LoVo (cell line): ENCODE measurements around the gene LRG1.

Source experiments
- DNase-seq: peaks from one replicate; pipeline ENCODE4 v3.0.0-alpha.2; 2016; ENCODE audit warnings: low spot score

Gene LRG1

DNA sequence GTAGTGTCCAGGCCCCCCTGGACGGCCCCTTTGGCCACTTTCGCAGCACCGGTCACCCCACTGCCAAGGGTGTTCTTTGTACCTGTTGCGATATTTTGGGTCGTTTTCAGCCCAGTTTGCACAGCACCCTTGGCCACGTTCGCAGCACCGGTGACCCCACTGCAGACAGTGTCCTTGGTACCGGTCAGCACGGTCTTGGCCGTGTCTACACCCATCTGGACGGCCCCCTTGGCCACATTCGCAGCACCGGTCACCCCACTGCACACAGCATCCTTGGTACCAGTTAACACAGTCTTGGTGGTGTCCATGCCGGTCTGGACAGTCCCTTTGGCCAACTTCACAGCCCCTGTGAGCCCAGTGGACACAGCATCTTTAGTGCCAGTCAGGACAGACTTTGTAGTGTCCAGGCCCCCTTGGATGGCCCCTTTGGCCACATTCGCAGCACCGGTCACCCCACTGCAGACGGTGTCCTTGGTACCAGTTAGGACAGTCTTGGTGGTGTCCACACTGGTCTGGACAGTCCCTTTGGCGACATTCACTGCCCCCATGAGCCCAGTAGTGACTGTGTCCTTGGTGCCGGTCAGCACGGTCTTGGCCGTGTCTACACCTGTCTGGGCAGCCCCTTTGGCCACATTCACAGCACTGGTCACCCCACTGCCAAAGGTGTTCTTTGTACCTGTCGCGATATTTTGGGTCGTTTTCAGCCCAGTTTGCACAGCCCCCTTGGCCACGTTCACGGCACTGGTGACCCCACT is 28.4 kb downstream of the LRG1 start:
- DNase-seq: no peak

DNA sequence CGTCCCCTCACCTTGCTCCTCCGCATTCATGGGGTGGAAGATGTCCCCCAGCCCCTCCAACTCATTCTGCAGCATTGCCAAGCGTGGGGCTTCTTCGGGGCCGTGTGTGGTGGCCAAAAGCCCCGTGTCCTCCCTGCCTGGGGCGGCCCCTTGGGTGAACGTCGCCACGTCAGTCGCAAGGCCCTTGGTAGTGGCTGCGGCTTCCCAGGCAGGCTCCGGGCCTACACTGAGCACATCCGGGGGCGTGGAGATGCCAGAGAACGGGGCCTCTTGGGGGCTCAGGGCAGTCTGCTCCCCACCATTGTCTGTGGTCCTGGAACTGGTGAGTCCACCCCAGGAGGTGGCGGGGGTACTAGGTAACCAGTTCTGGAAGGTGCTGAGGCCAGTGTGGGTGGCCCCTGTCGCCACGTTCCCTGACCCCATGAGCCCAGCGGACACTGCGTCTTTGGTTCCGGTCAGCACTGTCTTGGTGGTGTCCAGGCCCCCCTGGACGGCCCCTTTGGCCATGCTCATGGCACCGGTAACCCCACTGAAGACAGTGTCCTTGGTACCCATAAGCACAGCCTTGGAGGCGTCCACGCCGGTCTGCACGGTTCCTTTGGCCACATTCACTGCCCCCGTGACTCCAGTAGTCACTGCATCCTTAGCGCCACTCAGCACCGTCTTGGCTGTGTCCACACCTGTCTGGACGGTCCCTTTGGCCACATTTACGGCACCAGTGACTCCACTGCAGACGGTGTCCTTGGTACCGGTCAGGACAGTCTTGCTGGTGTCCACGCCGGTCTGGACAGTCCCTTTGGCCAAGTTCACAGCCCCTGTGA is 29.2 kb downstream of the LRG1 start:
- DNase-seq: no peak

DNA sequence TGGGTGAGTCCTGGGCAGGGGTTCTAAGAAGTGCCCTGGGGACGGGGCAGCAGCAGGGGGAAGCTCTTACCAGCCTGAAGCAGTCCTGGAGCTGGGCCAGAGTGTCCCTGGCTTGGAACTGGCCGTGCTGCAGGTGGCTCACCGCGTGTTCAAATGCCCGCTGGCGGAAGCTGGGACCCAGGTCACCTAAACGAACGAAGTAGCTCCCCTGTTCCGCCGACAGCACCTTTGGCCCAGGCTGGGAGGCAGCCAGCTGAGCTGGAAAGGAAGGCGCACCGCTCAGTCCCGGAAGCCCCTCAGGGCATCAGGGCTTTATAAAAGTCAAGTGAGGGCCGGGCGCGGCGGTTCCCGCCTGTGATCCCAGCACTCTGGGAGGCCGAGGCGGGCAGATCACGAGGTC is 31.1 kb downstream of the LRG1 start:
- no peak for DNase-seq

DNA sequence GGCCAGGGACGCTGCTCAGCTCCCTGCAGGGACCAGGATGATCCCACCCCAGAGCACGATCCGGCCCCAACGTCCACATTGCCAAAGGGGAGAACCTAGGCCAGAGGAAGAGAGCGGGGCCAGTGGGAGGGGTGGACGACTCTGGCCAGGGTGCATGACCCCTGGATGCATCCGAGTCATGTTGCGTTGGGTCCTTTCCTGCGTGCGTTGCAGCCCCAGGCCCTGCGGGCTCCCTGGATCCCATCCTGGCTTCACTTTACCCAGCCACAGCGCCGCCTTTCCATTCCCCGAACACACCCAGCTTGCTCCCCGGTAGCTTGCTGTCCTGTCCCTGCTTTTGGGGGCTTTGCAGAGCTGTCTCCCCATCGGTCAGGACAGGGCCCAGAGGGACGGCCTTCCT is 32.0 kb downstream of the LRG1 start:
- no peak for DNase-seq

DNA sequence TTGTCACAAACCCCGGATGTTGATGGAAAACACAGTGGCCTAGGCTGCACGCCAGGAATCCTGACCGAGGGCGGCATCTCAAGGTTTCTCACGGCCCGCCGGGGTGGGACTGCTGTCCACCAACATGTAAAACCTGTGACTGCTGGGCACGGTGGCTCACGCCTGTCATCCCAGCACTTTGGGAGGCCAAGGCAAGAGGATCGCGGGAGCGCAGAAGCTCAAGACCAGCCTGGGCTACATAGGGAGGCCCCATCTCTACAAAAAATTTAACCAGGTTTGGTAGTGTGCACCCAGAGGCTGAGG is 32.7 kb downstream of the LRG1 start:
- no peak for DNase-seq

DNA sequence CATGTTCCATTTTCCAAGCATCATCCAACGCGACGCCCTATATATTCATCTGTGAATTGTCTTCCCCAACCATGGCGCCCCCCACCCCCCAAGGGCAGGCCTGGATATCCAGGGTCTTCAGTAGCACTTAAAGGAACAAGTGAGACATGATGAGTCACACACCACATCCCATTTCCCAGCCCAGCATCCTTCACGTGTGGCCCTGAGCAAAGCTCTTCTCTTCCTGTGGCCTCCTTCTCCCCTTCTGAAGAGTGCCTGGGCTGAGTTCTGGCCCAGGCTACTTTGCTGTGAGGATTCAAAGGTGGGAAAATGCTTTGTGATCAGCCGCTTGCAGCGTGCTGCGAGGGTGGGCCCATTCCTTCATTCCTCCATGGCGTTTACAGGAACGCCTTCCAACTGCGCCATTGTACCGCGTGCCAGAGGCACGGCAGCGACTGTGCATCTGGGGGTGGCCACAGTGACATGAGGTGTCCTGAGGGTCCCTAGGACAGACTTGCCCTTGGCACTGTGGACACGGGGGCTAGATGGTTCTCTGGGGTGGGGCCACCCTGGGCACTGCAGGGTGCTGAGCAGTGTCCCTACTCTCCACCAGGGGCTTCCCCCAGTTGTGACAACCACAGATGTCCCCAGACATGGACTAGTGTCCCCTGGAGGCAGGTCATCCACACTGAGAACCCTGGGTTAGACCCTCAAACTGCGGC is 33.2 kb downstream of the LRG1 start:
- DNase-seq: no peak

DNA sequence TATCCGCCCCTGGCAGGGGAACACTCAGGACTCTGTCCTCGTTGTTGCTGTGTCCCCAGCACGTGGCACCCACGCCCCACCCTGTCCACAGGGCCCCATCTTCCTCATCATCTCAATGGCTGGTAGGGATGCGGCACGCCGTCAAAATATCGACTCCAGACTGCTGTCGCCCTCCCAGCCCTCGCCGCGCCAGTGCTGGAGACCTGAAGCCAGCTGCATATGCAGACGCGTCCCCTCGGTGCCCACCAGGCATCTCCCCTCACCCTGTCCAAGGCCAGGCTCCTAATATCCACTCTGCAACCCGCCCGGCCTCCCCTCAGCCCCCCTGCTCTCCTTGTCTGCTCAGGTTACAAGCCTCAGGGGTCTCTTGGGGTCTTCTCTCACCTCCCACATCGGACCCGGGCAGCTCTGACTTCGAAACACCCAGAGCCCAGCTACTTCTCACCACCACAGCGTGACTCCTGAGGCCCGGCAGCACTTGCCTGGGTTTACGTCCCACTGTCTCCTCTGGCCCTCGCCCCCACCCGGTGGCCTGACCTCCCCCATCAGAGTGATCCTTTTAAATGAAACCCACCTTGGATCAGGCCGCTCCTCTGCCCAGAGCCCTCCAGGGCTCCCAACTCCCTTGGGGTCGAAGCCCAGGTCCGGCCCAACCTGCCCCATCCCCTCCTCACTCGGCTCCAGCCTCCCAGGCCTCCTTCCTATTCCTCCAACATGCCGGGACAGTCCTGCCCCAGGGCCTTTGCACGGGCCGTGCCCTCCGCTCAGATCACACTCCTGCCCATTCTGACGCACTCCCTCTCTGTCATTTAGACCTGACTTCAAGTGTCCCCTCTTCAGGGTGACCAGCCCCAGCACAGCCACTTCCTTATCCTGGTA is 34.0 kb downstream of the LRG1 start:
- DNase-seq: no peak

DNA sequence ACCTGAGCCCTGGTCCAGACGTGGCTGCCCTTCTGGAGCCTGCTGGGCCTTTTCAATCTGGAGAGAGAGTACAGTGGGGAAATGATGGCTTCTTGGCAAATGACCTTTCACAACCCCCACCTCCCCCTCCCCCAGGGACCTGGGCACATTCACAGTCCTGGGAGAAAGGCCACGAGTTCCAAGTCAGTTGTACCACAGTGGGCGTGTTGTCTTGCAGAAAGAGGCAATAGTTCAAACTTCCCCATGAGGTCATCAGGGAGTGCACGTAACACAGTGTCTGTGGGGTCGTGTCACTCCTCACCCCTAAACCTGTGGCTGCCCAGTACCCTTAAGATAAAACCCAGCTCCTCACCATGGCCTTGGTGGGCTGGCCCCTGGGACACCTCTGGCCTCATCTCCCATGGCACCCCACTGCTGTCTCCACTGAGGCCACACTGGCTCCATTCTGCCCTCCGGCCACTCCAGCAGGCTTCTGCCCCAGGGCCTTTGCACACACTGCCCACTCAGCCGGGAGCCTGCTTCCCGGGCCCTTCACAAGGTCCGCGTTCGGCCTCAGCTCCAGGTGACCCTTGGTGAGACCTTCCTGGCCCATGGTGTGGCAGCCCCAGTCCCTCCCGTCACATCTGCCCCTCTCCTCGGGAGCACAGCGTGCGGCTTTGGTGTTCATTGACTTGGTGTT is 34.8 kb downstream of the LRG1 start:
- no peak for DNase-seq

DNA sequence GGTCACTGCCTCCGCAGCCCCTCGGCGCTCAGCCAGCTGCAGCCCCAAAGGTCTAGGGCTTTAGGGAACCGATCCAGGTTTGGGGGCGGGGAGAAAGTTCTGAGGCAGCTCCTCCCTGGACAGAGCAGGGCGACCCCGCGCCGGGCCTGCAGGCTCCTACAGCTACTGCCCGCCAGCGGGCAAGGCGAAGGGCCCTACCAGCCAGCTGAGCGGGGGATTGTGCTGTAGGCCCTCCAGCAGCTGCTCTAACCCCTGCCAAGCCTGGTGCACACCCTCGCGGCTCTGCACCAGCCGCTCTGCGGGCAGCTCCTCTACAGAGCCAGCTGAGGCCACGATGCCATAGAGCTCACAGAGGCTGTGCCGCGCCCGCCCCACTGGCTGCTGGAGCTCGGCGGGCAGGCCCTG is 35.5 kb downstream of the LRG1 start:
- DNase-seq: no peak

DNA sequence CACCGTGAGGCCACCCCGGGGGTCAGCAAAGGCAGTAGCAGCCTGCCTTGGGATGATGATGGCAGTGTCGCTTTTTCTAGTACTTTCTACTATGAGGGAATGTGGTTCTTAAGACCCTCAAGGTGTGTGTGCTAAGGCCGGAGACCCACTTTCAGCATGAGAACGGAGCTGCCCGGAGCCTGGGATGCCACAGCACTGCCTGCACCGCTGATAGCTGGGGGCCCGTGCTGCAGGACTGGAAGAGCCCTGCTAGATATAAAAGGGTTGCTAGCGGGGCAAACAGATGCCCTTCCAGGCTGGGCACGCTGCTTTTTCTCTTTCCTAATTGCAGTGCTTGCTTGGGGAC is 36.0 kb downstream of the LRG1 start:
- DNase-seq: no peak

DNA sequence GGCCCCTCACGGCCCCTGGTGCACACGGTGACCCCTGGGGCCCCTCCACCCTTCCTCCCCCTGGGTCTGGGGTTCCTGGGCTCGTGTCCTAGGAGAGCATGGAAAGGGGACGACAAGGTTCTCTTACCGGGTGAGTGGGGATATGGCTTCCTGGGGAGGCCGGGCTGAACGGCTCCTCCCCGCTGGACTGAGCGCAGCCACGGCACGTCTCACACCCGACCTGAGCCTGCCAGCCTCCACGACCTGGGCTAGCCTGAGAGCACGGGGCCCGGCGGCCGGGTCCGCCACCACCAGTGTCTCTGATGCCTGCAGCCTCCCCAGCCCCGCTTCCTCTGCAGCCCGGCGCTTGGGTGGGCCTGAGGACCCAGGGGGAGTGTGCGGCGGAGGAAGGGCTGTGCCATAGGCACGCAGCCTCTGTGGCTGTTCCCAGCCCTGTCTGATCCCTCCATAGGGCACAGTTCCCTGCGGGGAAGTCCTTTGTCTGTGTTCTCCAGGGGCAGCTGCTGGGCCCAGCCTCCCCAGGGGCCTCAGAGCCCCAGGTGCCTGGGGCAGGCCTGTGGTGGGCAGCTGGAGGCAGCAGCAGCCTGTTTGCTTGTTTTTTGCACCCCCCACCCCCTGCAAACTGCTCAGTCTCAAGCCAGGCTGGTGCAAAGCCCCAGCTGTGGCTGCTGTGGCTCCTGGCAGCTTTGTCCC is 36.6 kb downstream of the LRG1 start:
- DNase-seq: no peak

DNA sequence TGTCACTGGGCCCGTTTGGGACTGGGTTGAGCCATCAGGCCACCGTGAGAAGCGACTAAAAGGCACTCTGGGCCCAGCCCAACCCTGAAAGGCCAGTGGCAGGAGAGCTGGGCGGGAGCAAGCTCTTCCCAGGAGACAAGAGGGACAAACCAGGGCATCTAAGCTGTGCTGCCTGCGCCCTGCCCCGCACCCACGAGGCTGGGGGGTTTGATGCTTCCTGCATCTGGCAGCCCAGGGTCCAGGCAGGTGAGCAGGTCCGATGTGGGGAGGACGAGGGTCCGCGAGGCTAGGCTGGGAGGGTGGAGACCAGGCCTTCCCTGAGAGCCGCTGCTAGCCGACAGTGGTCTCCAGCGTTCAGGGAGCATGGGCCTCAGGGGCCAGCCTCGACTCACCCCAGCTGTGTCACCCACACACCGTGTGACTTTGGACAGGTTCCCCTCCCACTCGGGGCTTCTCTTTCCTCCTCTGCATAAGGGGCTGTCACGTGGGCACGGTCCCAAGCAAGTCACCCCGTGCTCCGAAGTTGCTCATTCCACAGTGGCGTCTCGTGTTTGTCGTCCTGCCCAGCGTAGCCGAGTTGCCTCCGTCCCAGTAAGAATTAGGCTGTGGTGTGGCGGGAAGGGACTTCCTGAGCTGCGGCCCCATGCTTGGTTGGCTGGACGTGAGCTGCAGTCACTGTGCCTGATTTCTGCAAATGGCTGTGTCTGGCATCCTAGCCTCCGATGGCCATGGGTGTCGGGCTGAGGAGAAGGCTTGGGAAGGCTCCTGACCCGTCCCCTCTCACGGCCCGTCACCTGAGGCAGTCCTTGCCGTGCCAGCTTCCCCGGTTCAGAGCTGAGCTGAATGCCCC is 37.3 kb downstream of the LRG1 start:
- DNase-seq: no peak

DNA sequence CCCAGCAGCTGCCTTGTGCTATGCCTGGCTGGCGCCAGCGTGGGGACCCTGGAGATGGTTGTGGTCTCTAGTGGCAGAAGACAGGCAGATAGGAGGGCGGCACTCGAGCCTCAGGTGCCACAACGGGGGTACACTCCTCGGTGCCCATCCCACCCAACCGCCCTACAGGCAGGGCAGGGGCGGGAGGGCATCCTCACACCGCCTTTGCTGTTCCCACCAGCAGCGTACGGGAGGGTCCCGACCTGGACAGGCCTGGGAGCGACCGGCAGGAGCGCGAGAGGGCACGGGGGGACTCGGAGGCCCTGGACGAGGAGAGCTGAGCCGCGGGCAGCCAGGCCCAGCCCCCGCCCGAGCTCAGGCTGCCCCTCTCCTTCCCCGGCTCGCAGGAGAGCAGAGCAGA is 38.1 kb downstream of the LRG1 start:
- DNase-seq: no peak

DNA sequence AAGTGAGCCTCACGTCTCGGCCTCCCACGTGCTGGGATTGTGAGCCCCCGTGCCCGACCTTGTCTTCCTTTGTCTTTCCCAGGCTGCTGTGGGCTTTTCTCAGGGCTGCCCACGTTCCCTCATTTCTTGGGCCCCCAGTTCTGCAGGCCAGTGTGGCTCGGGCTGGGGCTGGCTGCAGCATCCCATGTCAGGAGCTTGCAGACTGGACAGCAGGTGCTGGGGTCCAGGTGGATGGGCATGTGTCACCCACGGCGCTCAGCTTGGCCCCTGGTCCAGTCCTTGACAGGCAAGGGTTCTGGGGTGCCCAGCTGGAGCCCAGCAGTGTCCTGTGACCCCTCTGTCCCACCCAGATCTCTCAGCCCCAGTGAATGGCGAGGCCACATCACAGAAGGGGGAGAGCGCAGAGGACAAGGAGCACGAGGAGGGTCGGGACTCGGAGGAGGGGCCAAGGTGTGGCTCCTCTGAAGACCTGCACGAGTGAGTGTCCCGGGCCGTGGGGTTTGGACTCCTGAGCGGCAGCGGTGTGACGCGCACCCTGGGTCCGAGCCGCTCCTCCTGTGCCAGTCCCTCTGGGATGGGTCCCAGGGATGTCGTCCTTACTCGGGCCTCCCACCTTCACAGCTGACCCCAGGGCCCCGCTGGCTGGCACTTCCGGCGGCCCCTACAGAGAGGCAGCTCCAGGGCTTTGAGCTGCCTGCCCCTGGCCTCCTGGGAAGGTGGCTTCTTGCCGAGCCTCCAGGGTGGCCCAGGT is 38.8 kb downstream of the LRG1 start:
- DNase-seq: no peak

DNA sequence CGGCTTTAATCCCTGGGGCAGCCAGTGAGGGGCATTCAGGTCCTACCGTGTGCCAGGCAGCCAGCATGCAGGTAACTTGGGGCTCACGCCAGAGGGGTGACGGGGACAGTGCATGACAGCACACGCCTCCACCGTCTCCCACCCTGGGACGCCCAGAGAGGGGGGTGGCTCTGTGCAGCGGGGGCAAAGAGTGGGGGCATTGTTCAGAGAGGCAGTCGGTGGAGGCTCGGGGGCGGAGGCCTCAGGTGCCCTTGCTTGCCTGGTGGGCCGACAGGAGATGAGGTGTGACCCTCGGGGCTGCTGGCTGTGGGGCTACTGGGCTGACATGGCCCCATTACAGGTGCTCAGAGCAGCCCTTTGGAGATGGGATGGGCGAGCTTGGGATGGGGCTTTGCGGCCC is 40.0 kb downstream of the LRG1 start:
- no peak for DNase-seq

DNA sequence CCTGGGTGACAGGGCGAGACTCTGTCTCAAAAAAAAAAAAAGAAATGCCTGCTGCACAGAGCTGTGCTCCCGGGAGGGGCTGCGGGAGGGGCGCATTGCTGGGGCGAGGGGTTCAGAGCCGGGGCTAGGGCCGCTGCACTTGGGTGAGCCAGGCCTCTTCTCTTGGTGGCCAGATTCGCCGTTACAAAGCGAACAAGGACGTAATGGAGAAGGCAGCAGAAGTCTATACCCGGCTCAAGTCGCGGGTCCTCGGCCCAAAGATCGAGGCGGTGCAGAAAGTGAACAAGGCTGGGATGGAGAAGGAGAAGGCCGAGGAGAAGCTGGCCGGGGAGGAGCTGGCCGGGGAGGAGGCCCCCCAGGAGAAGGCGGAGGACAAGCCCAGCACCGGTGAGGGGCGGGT is 40.5 kb downstream of the LRG1 start:
- no peak for DNase-seq

DNA sequence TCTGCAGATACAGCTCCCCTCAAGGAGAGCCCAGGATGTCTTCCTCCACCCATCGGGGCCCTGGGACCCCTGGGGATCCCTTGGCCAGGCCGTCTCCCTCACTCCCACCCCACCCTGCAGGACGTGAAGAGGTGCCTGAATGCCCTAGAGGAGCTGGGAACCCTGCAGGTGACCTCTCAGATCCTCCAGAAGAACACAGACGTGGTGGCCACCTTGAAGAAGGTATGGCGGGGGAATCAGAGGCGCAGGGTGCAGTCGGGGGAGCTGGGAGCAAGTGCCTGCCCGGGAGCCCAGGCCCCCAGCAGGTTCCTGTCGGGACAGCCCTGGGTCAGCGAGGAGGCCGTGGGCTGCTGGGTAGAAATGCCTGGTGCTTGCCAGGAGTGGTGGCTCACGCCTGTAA is 41.1 kb downstream of the LRG1 start:
- no peak for DNase-seq

DNA sequence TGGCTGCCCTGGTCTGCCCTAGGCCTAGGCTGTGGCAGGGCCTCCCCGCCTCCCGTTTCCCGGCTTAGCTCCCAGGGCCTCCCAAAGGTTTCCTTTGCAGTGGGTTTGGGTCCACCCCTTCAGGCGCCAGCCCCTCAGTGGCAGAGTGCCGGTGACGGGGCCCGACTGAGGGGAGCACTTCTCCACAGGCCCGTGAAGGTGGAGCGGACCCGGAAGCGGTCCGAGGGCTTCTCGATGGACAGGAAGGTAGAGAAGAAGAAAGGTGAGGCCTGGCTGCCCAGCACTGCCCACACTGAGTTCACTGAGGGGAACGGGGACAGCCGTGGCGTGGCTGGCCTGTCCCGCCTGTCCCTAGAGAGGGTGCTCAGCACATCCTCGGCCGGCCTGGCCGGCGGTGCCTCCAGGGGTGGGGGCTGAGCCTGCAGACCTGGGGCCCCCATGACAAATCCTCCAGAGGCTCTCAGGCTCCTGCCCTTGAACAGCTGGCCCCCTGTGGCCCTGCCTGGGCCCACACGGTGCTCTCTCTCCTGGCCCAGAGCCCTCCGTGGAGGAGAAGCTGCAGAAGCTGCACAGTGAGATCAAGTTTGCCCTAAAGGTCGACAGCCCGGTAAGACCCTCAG is 42.0 kb downstream of the LRG1 start:
- no peak for DNase-seq

DNA sequence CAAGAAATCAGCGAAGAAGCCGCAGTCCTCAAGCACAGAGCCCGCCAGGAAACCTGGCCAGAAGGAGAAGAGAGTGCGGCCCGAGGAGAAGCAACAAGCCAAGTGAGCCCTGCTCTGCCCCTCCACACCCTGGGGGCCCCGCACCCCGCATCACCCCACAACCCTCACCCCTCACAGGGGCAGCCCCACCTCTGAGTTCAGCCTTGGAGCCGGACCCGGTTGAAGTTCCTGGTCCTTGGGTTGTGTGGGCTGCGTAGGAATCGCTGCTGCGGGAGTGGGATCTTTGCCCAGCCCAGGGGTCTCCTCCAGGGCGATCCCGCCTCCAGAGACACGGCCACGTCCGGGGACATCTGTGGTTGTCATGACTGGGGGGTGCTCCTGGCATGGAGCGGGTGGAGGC is 43.5 kb downstream of the LRG1 start:
- no peak for DNase-seq
